LNCAP (cell line): ENCODE data around the gene VWA5B1.

ENCODE experiments used
- TF ChIP-seq, protein P1 (sequence below): fragments of 450-650 bp; IDR thresholded peaks from 2 replicates; pipeline ENCODE4 v1.5.1; 2017; ENCODE audit warnings: mild to moderate bottlenecking

The VWA5B1 gene

GRCh38 chr1:20403423-20404145 lies 112.9 kb downstream of the VWA5B1 start:
- TF ChIP-seq, protein P1, sequence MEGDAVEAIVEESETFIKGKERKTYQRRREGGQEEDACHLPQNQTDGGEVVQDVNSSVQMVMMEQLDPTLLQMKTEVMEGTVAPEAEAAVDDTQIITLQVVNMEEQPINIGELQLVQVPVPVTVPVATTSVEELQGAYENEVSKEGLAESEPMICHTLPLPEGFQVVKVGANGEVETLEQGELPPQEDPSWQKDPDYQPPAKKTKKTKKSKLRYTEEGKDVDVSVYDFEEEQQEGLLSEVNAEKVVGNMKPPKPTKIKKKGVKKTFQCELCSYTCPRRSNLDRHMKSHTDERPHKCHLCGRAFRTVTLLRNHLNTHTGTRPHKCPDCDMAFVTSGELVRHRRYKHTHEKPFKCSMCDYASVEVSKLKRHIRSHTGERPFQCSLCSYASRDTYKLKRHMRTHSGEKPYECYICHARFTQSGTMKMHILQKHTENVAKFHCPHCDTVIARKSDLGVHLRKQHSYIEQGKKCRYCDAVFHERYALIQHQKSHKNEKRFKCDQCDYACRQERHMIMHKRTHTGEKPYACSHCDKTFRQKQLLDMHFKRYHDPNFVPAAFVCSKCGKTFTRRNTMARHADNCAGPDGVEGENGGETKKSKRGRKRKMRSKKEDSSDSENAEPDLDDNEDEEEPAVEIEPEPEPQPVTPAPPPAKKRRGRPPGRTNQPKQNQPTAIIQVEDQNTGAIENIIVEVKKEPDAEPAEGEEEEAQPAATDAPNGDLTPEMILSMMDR: no peak

DNA sequence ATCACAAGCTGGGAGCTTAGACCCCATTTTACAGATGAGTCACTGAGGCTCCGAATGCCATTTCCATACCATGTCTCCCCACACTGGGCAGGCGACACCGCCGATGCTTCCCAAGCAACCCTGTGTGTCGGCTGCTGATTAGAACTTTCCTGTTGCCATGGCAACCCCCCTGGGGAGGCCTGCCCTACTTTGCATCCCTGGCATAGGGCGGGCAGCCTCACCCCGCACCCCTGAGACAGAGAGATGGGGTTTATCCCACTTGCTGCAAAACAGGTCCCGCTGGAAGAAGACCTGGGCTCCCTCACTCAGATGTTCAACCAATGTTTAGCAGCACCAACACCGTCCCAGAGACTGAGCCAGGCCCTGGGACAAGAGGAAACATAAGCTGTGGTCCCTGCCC lies 113.8 kb downstream of the VWA5B1 start:
- TF ChIP-seq, protein P1: no peak
